GM21529 (cell line): ENCODE data around the gene LMCD1.

ENCODE experiments used
- ATAC-seq: cut with Tn5 transposase; IDR thresholded peaks from one replicate; pipeline ENCODE4 v1.9.1; 2021; ENCODE audit not compliant: unreplicated experiment

Gene LMCD1

DNA sequence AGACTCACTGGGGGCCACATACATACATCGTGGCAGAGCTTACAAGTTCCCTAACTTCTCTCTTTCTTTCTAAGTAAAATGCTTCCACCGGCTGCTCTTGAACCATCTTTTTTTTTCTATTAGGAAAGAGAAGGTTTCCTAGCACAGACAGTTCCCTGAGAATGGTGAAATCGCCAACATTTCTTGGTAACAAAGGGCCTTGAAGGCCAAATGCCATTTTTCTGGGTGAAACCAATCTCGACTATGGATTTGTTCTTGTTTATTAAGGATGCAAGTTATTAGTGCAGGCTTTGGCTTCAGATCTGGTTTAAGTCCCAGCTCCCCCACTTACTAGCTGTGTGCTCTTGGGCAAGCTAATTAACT is 3.0 kb downstream of the LMCD1 start:
- ATAC-seq = no peak

DNA sequence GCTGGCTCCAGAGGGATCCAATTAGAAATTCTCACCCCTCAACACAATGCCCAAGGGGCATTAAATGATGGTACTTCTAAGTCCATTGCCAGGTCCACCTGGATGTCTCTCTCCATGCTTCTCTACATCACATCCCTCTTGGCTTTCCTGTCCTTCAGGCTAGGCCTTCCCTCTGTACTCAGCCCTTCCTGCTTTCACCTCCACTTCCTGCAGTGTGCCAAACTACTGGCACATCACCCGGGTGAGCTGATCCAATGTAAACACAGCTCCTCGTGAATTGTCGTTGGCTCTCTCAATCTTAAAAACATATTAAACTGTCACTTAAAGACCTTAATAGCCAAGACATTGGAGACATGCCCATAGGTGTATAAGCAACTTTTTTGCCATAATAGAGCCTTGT is 4.0 kb downstream of the LMCD1 start:
- no peak for ATAC-seq

DNA sequence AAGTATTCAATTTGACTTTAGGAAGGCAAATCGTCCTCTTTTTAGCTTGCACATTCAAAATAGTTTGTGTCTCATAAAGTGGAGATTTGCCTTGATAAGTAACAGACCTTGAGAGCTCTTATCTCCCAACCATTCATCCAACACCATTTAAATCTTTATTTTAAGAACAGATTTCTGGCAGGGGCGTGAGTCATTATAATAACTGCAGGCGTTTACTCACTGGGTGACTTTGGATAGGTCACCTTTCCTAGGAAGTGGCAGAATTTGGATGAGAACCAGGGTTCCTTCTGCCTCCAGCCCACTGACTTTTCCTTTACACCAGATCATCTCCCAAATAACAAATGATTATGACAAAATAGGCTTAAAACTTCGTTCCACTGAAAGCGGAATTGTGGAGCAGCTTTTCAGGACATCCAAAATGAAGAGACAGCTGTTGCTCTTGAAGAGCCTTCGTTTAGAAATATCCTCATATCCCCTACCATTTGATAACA is 5.0 kb downstream of the LMCD1 start:
- no peak for ATAC-seq

DNA sequence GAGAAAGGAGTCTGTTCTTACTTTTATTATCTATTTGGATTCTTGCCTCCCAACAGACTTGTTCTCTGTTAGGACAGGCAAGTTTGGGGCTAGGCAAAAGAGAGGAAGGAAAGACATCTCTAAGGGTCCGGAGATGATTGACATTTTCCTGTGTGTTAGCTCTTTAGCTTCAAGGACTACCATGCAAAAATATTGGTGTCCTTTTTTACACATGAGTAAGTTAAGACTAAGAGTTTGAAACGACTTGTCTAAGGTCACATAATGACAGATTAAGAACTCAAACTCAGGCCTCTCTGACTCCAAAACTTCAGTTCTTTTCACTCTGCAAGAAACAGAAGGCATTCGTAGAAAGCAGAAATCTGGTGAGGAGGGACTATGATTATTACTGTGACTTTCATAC is 5.9 kb downstream of the LMCD1 start:
- ATAC-seq = no peak

GRCh38 chr3:8509961-8510360 is 8.3 kb downstream of the LMCD1 start:
- no peak for ATAC-seq

GRCh38 chr3:8512234-8512633 is 10.6 kb downstream of the LMCD1 start:
- no peak for ATAC-seq

- ATAC-seq = no peak
Measured at GRCh38 chr3:8516047-8516661, 14.5 kb downstream of the LMCD1 start.

DNA sequence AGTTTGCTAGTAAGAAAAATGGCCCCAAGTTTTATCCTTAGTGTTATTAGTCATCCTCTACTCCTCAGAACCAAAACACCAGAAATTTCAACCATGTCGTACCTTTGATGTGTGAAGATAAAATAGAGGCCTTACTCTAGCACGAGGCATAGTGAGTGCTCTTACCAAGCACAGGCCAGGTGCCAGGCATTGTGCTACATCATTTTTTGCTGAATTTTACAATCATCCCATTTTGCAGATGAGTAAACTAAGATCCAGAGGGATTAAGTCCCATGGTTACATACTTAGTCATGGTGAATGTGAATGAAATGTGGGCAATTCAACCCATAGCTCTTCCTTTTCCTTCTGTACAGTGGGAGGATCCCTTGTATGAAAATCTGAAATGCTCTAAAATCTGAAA is 15.2 kb downstream of the LMCD1 start:
- no peak for ATAC-seq

GRCh38 chr3:8517487-8517886 is 15.9 kb downstream of the LMCD1 start:
- no peak for ATAC-seq

GRCh38 chr3:8518138-8518537 is 16.5 kb downstream of the LMCD1 start:
- ATAC-seq = no peak

GRCh38 chr3:8519156-8519555 is 17.5 kb downstream of the LMCD1 start:
- no peak for ATAC-seq

- no peak for ATAC-seq
Measured at GRCh38 chr3:8519774-8520448, 18.3 kb downstream of the LMCD1 start.

DNA sequence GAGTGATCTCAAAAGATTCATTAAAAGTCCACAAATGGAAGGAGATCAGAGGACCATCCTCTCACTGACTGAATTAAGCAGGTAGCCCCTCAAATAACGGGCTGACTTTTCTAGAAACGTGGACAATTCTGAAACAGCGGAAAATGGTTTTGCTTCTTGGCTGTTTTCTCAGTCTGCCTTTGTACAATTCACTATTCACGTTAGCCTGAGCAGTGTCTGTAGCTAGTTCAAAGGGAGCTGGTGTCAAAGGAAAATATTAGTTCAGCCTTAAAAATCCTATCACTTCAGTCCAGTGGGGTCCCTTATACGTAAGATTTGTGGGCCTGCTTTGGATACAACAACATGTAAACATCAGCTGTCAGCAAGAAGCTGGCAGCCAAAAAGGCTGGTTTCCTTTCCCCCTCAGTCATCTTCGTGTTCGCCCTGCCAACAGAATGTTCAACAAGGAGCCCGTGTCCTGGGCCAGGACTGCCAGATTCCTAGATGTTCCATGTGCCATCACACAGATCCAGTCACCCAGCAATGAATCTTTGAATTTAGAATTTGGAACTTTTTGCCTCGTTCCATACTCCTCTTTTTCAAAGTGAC is 19.3 kb downstream of the LMCD1 start:
- no peak for ATAC-seq

GRCh38 chr3:8523041-8523440 is 21.4 kb downstream of the LMCD1 start:
- ATAC-seq = no peak

DNA sequence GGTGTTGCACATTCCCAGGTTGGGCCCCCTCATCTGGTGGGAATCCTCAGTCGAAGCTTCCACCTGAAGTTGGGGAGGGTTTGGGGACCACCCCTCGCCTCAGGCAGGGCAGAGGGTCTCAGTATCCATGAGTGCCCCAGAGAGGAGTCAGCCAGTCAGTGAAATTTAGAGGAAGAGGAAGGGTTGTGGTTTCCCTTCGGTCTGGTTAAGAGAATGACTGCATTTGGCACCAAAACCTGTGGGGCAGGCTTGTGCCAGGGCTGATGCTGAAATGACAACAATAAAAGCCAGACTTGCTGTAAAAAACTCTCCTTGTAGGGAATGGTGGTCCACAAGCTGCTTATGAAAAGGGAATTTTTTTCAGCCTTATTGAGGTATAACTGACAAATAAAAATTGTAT is 22.6 kb downstream of the LMCD1 start:
- ATAC-seq = no peak

DNA sequence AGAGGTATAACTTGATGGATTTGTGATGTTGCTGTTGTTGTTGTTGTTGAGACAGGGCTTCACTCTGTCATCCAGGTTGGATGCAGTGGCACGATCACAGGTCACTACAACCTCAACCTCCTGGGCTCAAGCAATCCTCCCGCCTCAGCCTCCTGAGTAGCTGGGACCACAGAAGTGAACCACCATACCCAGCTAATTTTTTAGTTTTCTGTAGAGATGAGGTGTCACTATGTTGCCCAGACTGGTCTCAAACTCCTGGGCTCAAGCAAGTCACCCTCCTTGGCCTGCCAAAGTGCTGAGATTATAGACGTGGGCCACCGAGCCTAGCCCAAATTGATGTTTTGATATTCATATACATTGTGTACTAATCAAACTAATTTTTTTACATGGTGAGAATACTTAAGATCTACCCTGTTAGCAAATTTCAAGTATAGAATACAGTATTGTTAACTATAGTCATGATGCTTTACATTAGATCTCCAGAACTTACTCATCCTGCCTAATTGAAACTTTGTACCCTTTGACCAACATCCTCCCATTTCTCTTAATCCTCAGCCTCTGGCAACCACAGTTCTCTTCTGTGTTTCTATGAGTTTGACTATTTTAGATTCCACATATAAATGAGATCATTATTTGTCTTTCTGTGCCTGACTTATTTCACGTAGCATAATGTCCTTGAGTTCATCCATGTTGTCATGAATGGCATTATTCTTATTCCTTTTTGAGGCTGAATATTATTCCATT is 23.2 kb downstream of the LMCD1 start:
- no peak for ATAC-seq

GRCh38 chr3:8525893-8526292 is 24.3 kb downstream of the LMCD1 start:
- ATAC-seq = no peak

- ATAC-seq = no peak
Measured at GRCh38 chr3:8529181-8529637, 27.6 kb downstream of the LMCD1 start.

DNA sequence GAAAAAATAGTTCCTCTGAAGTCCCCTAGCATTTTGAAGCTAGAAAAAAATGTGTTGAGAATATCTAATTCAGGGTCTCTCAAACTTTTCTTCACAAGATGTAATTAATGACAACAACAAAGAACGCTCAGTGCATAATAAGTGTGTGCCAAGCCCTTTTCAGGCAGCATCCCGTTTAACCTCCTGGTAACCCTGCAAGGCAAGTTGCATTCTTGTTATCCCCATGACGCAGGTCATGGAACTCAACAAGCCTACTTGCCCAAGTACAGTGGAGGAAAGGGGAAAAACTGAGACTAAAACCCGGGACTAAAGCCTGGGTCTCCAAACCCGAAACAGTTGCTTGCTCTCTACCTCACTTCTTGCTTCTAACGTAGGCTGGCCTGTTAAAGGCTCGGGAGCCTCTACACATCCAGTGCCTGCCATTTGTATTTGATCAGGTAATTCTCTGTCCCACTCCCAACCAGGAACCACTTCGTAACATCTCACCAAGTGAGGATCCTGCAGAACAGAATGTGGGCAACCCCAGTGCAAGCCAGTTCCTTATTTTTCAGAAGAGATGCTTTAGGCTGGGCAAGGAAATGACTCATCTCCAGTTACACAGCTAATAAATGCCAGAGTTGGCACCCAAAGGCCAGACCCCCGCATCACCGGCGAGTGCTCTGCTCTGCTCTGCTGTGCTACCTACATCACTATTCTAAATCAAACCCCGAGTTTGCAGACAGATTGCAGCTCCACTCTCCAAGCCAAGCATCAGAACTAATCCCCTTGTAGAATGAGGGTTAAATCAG is 28.3 kb downstream of the LMCD1 start:
- no peak for ATAC-seq

DNA sequence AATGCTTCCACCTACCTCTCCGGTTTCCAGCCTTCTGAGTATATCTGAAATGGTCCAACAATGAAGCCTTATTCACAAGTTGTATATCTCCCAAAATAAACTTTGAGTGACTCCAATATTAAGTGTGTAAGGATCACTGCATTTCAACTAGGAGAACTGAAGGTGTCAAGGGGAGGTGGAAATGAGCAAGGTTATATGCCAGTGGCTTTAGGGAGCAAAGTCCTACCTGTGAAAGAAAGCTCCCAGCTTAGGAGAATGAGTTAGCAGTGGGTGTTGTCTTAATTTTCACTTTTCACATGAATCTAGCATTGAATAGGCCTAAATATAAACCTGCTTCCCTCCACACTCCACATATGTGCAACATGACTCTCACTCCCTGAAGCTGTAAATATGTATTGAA is 29.0 kb downstream of the LMCD1 start:
- ATAC-seq = no peak

GRCh38 chr3:8532251-8532871 is 30.7 kb downstream of the LMCD1 start:
- ATAC-seq = no peak
